ENCODE measurements around the gene RALGPS2. TPM values are rescaled to one million over a fixed set of nuclear protein-coding genes. Genes with fewer than 3 reads are reported as not detected.

The RALGPS2 gene
- total RNA-seq, 1 donor from 2014 or later: 78.7 TPM

DNA sequence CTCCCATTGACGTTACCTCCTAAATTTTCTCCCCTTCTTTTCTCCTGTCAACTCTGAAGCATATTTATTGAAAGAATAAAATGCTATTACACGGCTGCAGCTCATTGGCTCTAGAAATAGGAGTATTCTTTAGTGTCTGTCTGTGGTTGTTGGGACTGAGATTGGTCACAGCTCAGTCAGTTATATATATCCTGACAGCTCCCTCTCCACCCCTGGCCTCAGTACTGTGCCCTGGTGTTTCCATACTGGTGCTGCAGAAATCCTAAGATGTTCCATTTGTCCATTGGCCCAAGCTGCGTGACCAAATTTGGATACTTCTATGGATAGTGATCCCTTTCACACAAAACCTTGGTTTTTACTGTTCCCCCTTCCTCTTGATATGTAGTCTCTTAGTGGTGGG, 67.3 kb downstream of the RALGPS2 start:
- H3K4me3 ChIP-seq: no peak overlapping the region
- Mint-ChIP-seq H3K4me3 (no peak overlapping the region), H3K4me1 (peaks cover 5% of the 10 kb centered on the region), H3K27ac (no peak overlapping the region), H3K36me3 (peaks cover 20% of the 10 kb centered on the region), H3K27me3 (ENCODE audit: insufficient read depth, low read depth) (peaks cover 2% of the 10 kb centered on the region), H3K9me3 (peaks cover 2% of the 10 kb centered on the region)
- H3K4me2 ChIP-seq: no peak overlapping the region
- H2AFZ ChIP-seq (replicated peaks): no peak overlapping the region
- no peaks in the 10 kb centered on the region for H3K4me1 ChIP-seq
- no peaks in the 10 kb centered on the region for H3K79me2 ChIP-seq (ENCODE audit: low read depth)
- TF ChIP-seq EZH2phosphoT487 (IDR thresholded peaks at IDR 0.05): no peak
- TF ChIP-seq, protein P1, sequence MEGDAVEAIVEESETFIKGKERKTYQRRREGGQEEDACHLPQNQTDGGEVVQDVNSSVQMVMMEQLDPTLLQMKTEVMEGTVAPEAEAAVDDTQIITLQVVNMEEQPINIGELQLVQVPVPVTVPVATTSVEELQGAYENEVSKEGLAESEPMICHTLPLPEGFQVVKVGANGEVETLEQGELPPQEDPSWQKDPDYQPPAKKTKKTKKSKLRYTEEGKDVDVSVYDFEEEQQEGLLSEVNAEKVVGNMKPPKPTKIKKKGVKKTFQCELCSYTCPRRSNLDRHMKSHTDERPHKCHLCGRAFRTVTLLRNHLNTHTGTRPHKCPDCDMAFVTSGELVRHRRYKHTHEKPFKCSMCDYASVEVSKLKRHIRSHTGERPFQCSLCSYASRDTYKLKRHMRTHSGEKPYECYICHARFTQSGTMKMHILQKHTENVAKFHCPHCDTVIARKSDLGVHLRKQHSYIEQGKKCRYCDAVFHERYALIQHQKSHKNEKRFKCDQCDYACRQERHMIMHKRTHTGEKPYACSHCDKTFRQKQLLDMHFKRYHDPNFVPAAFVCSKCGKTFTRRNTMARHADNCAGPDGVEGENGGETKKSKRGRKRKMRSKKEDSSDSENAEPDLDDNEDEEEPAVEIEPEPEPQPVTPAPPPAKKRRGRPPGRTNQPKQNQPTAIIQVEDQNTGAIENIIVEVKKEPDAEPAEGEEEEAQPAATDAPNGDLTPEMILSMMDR (IDR thresholded peaks at IDR 0.05): no peak
- TF ChIP-seq EZH2 (IDR thresholded peaks at IDR 0.05): no peak
- no peaks in the 10 kb centered on the region for H3F3A ChIP-seq (ENCODE audit: low read depth)
- H3K27ac ChIP-seq: no peak overlapping the region
- DNase-seq (ENCODE audit: low spot score): no peak
- H3K9ac ChIP-seq: no peak overlapping the region
- H3K27me3 ChIP-seq: no peaks in the 10 kb centered on the region
- no peaks in the 10 kb centered on the region for H4K20me1 ChIP-seq (ENCODE audit: low read depth)
- H3K36me3 ChIP-seq: peaks cover 5% of the 10 kb centered on the region
- H3K9me3 ChIP-seq (ENCODE audit: low read depth): no peaks in the 10 kb centered on the region

DNA sequence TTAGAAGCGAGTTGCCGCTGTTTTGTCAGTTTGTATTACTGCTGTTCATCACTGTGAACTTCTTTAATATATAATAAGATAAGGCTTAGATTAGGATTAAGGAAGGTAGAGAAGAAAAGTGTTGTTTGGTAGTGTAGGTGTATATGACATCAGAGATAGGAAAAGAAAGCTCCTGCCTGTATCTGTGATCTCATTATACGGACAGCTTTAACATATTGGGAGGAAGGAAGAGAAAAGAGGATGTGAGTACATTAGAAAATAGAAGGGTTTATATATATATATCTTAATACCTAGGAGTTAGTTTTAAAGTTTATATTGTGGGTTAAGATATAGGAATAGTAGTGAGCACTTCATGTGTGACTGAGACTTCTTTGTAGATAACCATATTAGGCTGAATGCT, 71.0 kb downstream of the RALGPS2 start:
- H3K27me3 ChIP-seq: no peaks in the 10 kb centered on the region
- TF ChIP-seq EZH2 (IDR thresholded peaks at IDR 0.05): no peak
- TF ChIP-seq, protein P1 (IDR thresholded peaks at IDR 0.05): no peak
- no peak overlapping the region for H2AFZ ChIP-seq (replicated peaks)
- no peak overlapping the region for H3K27ac ChIP-seq
- no peak for DNase-seq (ENCODE audit: low spot score)
- no peaks in the 10 kb centered on the region for H3K4me1 ChIP-seq
- Mint-ChIP-seq H3K4me3 (no peak overlapping the region), H3K27ac (no peak overlapping the region), H3K36me3 (peaks cover 33% of the 10 kb centered on the region), H3K9me3 (no peaks in the 10 kb centered on the region), H3K4me1 (no peaks in the 10 kb centered on the region), H3K27me3 (ENCODE audit: insufficient read depth, low read depth) (no peaks in the 10 kb centered on the region)
- H3K36me3 ChIP-seq: peaks cover 11% of the 10 kb centered on the region
- H4K20me1 ChIP-seq (ENCODE audit: low read depth): no peaks in the 10 kb centered on the region
- H3K9ac ChIP-seq: no peak overlapping the region
- no peaks in the 10 kb centered on the region for H3K9me3 ChIP-seq (ENCODE audit: low read depth)
- no peak overlapping the region for H3K4me3 ChIP-seq
- H3F3A ChIP-seq (ENCODE audit: low read depth): no peaks in the 10 kb centered on the region
- H3K79me2 ChIP-seq (ENCODE audit: low read depth): no peaks in the 10 kb centered on the region
- H3K4me2 ChIP-seq: no peak overlapping the region

DNA sequence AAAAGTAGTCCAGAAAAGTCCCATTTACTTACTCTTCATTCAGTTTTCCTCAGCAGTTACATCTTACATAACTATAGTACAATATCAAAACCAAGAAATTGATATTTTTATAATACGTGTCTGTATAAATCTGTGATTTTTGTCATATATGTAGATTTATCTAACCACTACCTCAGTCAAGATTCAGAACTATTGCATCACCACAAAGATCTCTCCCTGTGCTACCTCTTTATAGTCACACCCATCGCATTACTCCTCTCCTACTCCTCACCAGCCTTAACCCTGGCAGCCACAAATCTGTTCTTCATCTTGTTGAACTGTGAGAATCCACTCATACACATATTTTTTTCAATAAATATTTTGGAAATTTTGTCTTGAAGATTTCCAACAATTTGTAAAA, 72.5 kb downstream of the RALGPS2 start:
- Histone ChIP-seq H3K36me3 (peaks cover 11% of the 10 kb centered on the region), H3K9me3 (ENCODE audit: low read depth) (no peaks in the 10 kb centered on the region), H3K9ac (no peak overlapping the region), H4K20me1 (ENCODE audit: low read depth) (no peaks in the 10 kb centered on the region), H3K4me2 (no peak overlapping the region), H3F3A (ENCODE audit: low read depth) (no peaks in the 10 kb centered on the region), H3K4me3 (no peak overlapping the region), H3K27ac (no peak overlapping the region), H3K27me3 (no peaks in the 10 kb centered on the region), H3K4me1 (no peaks in the 10 kb centered on the region), H2AFZ (replicated peaks) (no peak overlapping the region), H3K79me2 (ENCODE audit: low read depth) (no peaks in the 10 kb centered on the region)
- Mint-ChIP-seq H3K36me3 (peaks cover 34% of the 10 kb centered on the region), H3K4me3 (no peak overlapping the region), H3K4me1 (no peaks in the 10 kb centered on the region), H3K9me3 (no peaks in the 10 kb centered on the region), H3K27ac (no peak overlapping the region), H3K27me3 (ENCODE audit: insufficient read depth, low read depth) (no peaks in the 10 kb centered on the region)
- no peak for DNase-seq (ENCODE audit: low spot score)
- TF ChIP-seq, protein P1 (IDR thresholded peaks at IDR 0.05): no peak
- TF ChIP-seq EZH2 (IDR thresholded peaks at IDR 0.05): no peak
- no peak for TF ChIP-seq EZH2phosphoT487 (IDR thresholded peaks at IDR 0.05)

Data from neural progenitor cell (in vitro differentiated cells).